GM04503 (cell line): ENCODE results near the gene NAB2.
"Not testable (repeated sequence)": the region's sequence is repeated elsewhere in the genome, so short reads cannot be mapped to it uniquely, and the experiment has no call there.

Experiments used
- DNase-seq: peaks from one replicate; pipeline ENCODE4 v3.0.0-alpha.2; 2012; ENCODE audit warnings: low read depth

The NAB2 gene

GRCh38 chr12:57110104-57111030 is 21.5 kb downstream of the NAB2 start:
- no peak for DNase-seq

GRCh38 chr12:57111031-57111734 is 22.3 kb downstream of the NAB2 start, which contains the start of gene STAT6:
STAT6 (minus strand) TSS chr12:57111362; CDS start chr12:57108278, 3,084 bp downstream.
- DNase-seq, result no peak

DNA sequence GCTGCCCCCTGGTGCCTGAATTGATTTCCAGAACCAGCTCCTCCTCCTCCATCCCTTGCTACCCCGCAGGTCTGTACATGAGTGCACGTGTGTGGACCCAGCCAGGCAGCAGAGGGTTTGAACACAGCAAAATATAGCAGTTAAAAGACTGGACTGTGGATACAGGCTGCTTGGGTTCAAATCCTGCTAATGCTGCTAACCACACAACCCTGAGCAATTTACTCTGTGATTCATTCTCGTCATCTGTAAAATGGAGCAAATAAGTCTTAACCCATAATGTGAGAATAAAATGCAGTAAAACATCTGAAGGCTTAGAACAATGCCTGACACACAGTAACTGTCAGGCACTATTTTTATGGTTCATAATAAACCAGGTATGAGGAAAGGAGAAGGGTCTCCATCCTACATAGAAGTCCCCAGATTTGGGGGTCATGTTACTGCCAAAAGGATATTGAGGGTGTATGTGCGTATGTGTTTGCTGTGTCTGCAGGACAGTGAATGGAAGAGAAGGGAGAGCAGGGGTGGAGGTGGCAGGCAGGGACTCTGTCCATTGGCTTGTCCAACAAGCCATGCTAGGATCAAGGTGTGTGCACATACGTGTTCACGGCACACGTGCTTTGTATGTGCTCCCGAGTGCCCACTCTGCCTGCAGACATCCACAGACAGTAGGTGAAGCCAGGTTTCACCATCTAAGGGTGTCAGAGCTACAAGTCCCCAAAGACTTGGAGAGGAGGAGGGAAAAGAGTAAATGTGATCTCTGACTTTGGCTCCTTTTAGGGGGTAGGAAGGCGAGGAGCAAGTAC is 23.8 kb downstream of the NAB2 start:
- DNase-seq, result no peak

DNA sequence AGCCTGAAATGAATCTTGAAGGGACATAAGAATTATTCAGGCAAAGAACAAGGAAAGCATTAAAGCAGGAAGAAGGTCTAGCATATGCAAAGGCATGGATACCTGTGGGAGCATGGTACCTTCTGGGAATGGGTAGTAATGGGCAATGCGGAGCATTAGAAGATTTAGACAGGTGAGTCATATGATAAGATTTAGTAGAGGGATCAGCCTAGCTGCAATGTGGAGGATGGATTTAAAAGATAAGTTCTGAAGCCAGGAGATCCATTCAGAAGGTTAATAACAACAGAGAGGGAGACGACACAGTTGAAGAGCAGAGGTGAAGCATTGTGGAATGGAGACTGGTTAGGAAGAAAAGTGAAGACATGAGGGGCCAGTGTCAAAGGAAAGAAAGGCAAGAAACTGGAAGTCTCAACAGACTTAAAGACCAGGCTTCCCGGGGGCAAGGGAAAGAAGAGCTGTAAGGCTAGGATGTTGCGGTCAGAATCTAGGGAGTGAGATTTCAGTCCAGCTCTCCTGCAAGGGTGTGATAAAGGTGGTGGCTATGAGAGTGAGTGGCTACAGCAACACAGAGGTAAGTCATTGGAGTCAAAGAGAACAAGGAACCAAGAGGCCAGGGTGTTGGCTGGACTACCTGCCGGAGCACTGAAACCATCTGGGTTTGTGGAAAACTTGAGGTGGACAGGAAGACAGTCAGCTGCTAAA is 27.8 kb downstream of the NAB2 start:
- no peak for DNase-seq

DNA sequence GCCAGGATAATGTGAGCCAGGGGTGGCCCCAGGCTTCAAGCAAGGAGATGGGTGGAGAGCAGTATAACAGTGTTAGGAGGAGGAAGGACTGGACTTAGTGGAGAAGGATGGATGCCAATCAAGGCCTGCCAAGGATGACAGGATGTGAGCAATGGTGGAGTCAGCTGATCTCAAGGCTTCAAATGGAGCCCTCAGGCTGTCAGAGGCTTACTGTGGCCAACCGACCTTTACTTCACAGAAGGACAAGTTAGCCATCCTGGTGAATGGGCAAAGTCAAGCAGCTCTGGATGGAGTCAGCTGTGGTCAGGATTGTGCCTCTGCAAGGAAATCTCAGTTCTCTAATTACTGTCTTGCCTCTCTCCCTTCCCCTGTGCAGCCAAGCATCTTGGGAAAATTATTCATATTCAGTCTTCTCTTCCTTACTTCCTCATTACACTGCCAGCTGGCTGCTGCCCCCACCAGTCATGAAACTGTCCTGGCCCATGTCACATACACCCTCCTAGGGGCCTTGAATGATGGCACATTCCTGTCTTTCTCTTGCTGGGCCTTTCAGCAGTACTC is 29.9 kb downstream of the NAB2 start:
- DNase-seq, result no peak

GRCh38 chr12:57119294-57120085 is 30.6 kb downstream of the NAB2 start:
- DNase-seq, result no peak

DNA sequence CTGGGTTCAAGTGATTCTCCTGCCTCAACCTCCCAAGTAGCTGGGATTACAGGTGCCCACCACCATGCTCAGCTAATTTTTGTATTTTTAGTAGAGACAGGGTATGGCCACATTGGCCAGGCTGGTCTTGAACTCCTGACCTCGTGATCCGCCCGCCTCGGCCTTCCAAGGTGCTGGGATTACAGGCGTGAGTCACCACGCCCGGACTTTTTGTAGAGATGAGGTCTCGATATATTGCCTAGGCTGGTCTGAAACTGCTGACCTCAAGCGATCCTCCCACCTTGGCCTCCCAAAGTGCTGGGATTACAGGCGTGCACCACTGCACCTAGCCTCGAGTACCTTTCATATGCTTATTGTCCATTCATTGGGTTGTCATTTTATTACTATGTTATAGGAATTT is 31.8 kb downstream of the NAB2 start:
- not testable (repeated sequence) for DNase-seq

DNA sequence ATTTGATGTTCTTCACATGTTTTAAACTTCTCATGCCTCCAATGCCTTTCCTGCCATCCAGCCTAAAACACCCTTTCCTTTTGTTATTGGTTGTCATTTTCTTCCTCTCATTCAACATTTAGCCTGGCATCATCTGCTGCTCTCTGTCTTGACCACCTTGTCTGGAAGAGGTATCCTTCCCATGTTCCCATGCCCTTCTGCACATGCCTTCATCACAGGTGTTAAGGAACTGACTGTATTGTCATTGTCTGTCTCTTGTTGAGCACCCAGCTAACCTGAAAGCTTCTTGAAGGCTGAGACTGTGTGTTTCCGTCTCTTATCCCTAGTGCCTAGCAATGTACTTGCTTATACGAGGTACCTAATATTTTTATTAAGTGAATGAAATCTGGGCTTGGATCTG is 34.9 kb downstream of the NAB2 start:
- no peak for DNase-seq

- no peak for DNase-seq
Measured at GRCh38 chr12:57124261-57124877, 35.5 kb downstream of the NAB2 start.

- no peak for DNase-seq
Measured at GRCh38 chr12:57126061-57126460, 37.1 kb downstream of the NAB2 start.

DNA sequence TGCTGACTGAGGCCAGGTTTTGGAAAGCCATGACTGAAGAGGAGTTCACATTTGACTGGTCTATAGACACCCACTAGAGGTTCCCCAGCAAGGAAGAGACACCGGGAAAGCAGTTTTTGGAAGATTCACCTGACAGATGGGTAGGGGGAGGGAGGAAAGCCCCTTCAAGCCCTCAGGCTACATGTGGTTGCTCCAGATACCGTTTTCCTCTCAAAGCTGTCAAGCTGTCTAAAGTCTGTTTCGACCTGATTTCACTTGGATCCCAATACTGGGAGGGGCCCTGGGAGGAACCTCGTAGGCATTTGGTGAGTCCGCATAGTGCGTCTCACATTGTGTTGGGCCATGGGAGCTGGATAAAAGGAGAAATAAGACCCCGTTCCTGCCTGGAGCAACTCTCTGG is 37.6 kb downstream of the NAB2 start:
- DNase-seq, result no peak

DNA sequence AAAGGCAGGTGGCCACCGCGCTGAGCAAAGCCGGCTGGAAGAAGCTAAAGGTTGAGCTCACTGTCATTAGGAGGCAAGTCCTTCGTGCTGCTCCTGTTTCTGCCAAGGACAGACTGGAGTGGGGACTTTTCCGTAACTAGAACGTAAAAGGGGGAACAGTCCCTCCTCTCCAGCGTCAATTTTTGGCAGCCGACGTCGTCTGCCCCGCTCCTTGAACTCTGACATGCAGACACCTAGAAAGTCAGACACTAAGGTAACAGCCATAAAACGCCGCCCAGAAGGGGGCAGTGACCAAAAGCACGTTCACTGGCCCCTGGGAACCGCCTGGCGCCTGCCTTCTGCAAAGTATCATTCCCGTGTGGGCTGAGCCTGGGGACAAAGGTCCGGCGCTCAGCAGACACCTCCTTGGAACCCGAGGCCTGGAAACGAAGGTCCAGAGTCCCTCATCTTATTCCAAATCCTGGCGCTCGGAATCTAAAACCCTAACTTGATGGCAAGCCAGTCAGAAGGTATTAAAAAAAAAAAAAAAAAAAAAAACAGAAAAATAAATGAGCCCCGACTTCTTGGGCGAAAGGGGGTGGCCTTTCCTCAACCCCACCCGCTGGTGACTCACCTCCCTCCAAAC is 38.3 kb downstream of the NAB2 start:
- no peak for DNase-seq

- DNase-seq, result no peak
Measured at GRCh38 chr12:57127726-57128518, 39.0 kb downstream of the NAB2 start, which contains the start of gene LRP1. LRP1 (plus strand) TSS chr12:57128483; CDS start chr12:57128965, 482 bp downstream.

DNA sequence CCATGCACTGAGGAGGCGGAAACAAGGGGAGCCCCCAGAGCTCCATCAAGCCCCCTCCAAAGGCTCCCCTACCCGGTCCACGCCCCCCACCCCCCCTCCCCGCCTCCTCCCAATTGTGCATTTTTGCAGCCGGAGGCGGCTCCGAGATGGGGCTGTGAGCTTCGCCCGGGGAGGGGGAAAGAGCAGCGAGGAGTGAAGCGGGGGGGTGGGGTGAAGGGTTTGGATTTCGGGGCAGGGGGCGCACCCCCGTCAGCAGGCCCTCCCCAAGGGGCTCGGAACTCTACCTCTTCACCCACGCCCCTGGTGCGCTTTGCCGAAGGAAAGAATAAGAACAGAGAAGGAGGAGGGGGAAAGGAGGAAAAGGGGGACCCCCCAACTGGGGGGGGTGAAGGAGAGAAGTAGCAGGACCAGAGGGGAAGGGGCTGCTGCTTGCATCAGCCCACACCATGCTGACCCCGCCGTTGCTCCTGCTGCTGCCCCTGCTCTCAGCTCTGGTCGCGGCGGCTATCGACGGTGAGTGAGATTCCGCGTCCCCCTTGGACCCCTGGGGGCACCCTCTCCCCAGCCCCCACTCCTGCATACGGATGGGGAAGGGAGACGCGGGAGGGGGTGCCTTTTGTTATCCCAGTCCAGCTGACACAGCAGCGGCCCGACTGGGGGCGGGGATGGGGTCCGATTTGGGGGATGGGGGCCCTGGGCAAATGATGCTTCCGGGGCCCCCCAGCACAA is 39.8 kb downstream of the NAB2 start:
- no peak for DNase-seq

DNA sequence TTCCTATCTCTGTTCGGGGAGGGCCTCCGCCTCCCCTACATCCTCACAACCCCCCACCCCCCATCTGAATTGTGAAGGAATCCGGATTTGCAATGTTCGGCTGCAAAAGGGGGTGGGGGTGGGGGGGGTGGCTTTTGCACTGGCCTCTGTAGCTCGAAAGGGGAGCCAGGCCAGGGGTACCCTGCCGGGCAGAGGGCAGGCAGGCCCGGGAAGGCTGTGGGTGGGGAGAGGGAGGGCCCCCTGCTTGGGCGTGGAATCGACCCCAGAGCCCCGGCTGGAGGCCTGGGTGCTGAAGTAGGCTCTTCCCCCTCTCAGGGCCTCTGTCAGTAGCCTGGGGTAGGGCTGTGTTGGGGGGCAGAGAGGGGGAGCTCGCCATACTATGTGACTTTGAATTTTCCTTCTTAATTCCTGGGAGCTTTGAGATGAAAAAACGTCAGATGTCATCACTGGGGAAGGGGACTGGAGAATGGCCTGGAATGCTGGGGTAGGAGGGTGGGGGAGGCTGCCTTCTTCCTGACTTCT is 40.5 kb downstream of the NAB2 start:
- no peak for DNase-seq

DNA sequence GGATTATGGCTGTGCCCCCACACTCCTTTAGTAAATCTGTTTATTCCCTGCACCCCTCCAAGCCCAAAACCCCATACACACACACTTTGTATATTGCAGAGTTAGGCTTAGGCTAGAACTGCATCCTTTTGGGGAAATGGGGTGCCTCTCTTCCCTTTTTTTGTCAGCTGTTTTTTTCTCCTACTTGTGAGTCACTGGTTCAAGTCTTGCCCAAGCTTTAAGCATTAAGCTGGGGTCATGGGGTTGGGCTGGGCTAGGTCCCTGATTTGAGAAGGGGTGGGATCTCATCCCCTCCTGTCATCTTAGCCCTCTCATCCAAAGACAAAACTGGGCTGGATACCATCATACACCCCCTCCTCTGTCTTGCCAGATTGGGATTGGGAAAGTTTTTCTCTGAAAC is 41.0 kb downstream of the NAB2 start:
- DNase-seq, result no peak

DNA sequence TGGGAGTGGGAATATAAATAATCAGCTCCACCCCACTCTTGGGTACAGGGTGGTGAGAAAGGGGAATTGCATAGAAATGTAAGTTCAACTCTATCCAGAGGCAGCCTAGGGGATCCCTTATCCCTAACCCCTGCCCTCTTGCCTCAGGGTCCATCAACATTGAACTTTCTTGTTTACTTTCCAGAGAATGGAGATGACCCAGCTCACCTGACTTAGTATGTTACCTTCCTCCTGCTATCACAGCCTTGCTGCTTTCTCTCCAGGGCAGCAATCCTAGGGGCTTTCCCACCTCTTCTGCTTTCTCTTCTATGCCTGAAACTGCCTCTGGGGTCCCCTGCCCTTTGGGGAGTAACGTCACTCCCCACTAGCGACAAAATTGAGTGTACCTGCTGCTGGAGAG is 42.0 kb downstream of the NAB2 start:
- no peak for DNase-seq
